ENCODE measurements around the gene HECTD1.
"Not testable (repeated sequence)": the region's sequence is repeated elsewhere in the genome, so short reads cannot be mapped to it uniquely, and the experiment has no call there.

The HECTD1 gene

DNA sequence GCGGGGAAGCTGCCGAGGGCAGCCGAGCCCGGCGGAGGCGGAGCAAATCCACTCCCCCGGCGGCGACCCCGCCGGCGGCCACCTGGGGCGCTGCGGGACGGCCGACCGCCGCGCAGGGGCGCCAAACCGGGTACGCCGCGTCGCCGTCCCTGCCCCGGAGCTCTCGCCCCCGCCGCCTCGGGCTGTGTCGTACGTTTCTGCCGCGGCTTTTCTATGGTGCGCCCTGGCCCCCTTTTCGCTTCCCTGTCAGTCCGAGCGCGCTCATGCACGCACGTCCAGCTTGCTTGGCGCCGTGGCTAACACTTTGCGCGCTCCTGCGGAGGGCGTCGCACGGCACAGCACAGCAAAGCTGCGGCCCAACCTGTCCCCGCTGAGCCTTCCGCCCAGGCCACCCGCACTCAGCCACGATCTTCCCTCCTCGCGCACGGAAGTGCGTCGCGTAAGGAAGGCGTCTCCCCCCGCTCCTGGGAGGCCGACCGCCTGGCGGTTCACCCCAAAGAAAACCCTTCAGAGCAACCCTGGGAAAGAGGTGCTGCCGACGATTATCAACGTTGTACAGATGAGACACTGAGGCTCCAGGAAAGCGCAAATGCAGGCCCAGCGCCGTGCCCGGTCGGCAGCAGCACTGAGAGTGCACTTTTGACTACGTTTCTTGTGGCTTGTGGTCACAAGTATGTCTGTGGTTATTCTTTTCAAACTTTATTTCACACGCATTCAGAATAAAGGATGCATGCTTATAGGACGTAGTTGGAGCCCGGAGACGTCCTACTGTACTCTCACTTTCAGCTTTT, at the start of gene HECTD1:
Gene HECTD1, minus strand, starts transcription at position 39 of the 791 bp plus-strand sequence. CDS start 1,857 bp downstream, outside the sequence.
- DNase-seq, result peak; percentile 93 to 99 (median 99)

- DNase-seq, result no peak
Measured at GRCh38 chr14:31257244-31257553, 49.6 kb upstream of the HECTD1 start.

GRCh38 chr14:31256534-31257243, 49.1 kb upstream of the HECTD1 start:
- DNase-seq, result no peak

GRCh38 chr14:31255918-31256317, 48.3 kb upstream of the HECTD1 start:
- DNase-seq, result not testable (repeated sequence)

- DNase-seq, result no peak
Measured at GRCh38 chr14:31255286-31255685, 47.7 kb upstream of the HECTD1 start.

DNA sequence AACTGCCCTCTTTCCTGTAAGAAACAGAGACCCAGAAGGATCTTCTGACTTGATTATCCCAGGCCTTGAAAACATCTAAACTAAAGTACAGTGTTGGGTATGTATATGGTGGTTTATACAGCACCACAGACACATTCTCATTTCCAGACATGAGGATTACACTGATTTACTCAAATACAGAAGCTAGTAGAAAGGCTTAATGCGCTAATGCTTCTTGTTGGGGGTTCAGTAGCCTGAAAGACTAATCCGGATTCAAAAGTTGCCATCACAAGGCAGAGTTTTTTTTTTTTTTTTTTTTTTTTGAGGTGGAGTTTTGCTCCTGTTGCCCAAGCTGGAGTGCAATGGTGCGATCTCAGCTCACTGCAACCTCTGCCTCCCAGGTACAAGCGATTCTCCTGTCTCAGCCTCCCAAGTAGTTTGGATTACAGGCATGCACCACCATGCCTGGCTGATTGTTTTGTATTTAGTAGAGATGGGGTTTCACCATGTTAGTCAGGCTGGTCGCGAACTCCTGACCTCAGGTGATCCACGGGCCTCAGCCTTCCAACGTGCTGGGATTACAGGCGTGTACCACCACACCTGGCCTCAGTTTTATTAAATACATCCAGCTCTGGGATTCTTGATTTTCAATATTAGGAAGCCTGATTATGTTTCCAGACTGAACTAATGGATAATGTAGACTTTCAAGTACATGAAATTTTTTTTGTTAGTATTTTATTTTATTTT, 46.3 kb upstream of the HECTD1 start:
- DNase-seq, result no peak

- DNase-seq, result no peak
Measured at GRCh38 chr14:31252865-31253264, 45.3 kb upstream of the HECTD1 start.

DNA sequence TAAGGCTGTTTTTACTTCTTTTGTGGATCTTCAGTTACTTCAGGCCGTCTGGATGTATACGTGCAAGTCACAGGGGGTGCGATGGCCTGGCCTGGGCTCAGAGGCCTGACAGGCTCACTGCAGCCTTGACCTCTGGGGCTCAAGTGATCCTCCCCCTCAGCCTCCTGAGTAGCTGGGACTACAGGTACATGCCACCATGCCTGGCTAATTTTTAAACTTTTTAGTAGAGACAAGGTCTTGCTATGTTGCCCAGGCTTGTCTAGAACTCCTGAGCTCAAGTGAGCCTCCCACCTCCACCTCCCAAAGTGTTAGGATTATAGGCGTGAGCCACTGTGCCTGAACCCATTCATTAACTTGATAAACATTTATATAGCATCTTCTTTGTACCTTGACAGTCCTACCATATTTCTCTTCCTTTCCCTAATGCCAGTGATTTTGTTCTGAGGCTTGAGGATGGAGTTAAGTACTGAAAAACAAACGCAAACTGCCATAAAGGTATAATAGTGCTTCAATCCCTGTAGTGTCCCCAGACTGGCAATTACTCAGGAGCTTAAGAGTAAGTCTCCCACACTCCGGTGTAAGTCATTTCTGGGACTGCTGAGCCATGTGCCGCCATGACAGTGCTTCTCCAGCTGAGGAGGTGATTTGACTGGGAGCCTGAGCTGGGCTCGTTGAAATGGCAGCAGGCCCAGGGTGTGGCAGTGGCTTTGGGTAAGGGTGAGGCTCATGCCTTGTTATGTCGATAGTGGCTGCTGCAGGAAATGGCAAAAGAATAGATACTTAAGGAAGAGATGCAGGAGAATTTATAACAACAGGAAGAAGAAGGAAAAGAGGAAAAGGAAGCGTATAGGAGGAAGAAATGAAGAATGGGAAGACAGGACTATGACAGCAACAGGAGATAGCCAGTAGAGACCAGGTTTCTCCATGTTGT, 43.7 kb upstream of the HECTD1 start:
- peak in 1 of 3 experiments; percentile 22 for DNase-seq

DNA sequence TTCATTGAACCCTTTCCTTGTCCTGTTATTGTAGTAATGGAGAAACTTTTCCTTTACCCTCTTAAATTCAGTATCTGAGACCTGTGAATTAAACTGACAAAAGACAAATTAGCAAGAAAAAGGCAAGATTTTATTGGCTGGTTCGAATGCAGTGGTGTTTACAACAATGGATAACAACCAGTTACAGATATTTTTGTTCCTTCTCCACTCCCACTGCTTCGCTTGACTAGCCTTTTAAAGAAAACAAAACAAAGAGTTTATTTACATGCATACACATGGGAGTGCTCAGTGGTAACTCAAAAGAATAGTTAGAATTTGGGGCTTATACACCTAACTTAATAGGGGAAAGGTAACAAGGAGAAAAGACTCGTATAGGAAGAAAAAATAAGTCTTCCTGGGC, 37.0 kb upstream of the HECTD1 start:
- DNase-seq, result no peak

GRCh38 chr14:31243860-31244259, 36.3 kb upstream of the HECTD1 start:
- no peak for DNase-seq

DNA sequence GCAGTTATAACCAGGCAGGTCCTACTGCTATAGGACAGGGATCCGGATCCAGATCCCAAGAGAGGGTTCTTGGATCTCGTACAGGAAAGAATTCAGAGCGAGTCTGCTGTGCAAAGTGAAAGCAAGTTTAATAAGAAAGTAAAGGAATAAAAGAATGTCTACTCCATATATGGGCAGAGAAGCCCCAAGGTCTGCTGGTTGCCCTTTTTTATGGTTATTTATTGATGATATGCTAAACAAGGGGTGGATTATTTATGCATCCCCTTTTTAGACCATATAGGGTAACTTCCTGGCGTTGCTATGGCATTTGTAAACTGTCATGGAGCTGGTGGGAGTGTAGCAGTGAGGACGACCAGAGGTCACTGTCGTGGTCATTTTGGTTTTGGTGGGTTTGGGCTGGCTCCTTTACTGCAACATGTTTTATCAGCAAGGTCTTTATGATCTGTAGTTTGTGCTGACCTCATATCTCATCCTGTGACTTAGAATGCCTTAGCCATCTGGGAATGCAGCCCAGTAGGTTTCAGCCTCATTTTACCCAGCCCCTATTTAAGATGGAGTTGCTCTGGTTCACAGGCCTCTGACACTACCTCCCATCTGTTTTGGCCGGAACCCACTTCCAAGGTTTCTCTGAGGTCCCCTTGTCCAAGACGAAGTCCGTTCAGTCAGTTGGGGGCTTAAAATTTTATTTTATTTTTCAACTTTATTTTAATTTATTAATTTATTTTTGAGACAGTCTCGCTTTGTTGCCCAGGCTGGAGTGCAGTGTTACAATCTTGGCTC, 34.8 kb upstream of the HECTD1 start:
- DNase-seq, result not testable (repeated sequence)

- DNase-seq, result no peak
Measured at GRCh38 chr14:31241450-31242114, 34.0 kb upstream of the HECTD1 start.

GRCh38 chr14:31239741-31240140, 32.1 kb upstream of the HECTD1 start:
- no peak for DNase-seq

- DNase-seq, result no peak
Measured at GRCh38 chr14:31235462-31235861, 27.9 kb upstream of the HECTD1 start.

DNA sequence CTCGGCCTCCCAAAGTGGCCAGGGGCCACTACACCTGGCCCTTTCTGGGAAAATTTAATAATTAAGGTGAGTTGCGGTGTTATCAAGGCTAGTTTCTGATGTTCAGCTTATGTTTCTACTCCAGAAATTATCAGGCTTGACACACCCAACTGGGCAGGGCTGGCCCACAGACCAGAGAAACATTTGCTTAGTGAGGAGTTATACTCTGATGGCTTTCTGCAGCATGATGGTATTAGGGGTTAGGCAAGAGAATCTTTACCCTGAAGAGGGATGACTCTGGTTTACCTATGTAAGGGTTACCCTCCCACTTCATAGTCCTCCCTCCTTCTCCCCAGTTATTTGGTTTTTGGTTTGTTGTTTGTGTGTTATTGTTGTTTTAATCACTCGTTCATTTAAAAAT, 24.5 kb upstream of the HECTD1 start:
- no peak for DNase-seq

DNA sequence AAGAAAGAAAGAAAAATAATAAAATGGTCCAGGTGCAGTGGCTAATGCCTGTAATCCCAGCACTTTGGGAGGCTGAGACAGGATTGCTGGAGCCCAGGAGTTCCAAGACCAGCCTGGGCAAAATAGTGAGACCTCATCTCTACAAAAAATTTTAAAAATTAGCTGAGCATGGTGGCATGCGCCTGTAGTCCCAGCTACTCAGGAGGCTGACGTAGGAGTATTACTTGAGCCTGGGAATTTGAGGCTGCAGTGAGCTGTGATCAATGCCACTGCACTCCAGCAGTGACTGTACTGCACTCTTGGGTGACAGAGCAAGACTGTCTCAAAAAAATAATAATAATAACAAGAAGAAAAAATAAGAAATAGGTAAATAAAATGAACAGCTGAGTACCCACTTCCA, 23.7 kb upstream of the HECTD1 start:
- DNase-seq, result not testable (repeated sequence)

DNA sequence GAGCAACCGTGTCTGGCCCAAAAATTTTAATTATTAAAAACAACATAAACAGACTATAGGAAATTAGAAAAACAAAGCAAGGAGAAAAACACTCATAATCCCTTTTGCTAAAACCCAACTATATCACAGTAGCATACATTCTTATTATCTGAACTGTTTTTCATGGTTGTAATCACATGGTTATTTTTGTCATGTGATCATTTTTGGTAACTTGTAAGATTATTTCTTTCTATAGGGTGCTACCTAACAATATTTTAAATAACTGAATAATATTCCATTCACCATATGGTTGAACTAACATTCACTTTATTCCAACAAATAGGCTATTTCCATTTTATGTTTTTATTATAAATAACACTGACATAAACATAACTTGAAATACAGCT, 23.0 kb upstream of the HECTD1 start:
- no peak for DNase-seq

DNA sequence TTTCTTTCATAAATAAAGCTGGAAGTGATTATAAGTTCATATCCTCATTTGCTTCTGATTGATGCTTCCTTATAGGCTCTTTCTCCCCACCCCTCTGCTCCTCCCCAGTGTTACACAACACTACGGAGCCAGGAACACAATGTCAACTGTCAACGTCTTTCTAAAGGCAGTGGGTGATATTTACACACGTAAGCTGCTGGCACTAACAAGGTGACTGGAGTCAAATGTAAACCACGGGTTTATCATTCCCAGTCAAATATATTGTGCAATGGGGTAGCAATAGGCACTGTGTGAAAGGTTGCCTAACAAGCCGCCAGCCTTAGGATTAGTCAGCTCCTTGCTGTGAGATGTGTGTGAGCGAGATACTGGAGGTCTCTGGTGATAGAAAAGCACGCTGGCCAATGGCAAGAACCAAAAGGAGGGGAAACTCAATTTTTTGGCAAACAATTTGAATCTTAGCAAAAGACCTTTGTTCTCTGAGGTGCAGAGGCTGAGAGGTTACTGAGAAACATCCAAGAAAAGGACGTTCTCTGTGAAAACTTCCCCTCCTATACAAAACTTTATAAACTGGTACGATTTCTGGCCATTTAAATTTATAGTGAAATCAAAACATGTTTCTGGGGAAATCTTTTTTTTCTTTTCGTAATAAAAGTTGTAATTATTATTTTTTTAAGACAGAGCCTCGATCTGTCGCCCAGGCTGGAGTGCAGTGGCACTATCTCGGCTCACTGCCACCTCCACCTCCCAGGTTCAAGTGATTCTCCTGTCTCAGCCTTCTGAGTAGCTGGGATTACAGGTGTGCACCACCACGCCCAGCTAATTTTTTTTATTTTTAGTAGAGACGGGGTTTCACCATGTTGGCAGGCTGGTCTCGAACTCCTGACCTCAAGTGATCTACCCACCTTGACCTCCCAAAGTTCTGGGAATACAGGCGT, 22.3 kb upstream of the HECTD1 start:
- DNase-seq, result peak in 2 of 3 experiments; percentile 41 to 61

DNA sequence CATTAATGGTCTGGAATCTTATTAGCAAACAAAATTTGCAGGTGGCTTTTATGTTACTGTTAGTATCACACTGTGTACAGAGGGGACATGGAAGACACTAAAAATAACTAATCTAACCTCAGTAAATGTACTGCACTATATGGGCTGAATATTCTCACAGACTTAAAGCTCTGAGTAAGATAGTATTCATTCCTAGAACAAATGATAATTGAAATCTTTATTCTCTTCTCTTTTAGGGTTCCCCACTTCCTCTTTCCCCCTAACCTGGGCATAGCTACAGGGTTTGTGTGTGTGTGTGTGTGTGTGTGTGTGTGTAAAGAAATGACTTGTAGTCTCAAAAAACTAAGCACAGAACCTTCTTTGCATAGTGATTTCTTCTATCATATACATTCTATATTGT, 21.4 kb upstream of the HECTD1 start:
- no peak for DNase-seq

DNA sequence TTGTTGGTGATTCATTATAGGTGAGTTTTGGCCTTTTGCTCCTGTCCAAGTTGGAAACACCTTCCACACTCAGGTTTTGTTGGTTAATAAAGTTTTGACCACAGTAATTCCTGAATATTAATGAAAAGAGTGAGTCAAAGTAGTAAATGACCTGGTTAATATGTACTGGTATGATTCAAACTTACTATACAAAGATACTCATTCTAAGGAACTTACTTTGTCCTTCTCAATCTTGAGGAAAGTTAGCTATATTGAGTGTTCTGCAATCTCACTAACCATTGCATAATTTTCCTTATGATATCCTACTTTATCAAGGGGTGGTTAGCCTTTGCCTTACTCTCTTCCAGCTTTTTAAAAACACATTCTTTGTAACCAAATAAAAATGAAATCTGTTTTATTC, 20.9 kb upstream of the HECTD1 start:
- DNase-seq, result no peak

Measured in NCI-H1417 (cell line).